ENCODE measurements around the gene NCK2.

The NCK2 gene

DNA sequence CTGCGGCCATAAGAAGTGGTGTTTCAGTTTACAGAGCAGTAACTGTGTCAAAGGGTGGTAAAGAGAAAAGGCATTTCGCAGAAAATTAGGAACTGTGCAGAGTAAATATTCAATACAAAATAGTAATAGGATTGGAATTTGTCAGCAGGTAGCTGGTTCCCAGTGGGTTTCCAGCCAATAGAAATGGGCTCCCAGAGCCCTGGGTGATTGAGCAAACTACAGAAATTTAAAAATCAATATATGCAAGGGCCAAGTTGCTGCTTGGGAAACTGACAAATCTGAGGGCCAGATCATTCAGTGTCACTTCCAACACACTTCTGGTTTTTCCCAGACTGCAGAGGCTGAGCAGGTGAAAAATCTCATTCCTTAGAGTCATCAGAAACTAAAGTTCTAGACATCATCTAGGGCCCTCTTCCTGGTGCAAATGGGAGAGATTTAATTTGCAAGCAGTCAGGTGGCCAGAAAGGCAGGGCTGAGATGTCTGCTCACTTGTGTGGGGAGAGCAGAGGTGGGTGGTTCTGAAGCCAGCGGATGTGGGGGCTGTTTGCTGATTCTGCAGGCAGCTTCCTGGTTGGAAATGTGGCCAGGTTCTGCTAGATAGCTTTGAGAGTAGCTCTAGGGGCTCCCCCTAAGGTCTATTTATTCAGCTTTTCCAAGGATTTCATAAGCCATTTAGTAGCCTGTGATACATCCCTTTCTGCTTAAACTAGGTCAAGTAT lies 182.4 kb downstream of the NCK2 start:
- DNase-seq (ENCODE audit: low spot score): no peak

DNA sequence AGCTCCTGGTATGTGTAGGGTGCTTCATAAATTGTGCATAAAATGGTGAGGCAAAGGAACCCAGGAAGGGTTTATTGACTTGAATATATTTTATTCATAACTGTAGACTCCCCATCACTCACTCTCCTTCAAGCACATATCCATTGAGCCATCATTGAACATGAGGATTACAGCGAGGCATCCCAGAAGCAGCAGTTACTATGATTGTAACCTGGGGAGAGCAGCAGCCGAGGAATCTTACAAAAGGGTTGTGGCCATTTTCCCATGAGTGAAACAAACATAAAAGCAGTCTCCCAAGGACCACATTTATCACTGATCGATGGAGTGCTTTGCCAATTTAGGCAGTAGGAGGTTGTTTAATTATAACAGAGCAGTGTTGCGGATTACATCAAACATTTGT lies 183.4 kb downstream of the NCK2 start:
- DNase-seq (ENCODE audit: low spot score): no peak

DNA sequence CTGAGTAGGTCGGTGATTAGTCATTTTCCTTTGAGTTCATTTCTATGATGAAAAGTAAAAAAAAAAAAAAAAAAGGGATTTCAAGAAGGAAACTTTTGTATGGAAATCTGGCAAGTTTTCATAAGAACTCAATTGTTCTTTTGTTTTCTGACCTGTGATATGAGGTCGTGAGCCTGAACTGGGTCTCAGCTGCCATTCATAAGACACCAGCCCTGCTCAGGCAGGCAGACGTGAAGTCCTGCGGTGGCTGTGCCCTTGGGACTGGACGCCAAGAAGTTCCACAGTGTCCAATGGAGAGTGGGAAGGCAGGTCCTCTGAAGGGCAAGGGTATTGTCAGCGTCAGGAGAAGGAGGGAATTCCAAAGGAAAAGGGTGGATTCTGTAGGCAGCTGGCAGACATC lies 183.9 kb downstream of the NCK2 start:
- DNase-seq (ENCODE audit: low spot score): no peak

DNA sequence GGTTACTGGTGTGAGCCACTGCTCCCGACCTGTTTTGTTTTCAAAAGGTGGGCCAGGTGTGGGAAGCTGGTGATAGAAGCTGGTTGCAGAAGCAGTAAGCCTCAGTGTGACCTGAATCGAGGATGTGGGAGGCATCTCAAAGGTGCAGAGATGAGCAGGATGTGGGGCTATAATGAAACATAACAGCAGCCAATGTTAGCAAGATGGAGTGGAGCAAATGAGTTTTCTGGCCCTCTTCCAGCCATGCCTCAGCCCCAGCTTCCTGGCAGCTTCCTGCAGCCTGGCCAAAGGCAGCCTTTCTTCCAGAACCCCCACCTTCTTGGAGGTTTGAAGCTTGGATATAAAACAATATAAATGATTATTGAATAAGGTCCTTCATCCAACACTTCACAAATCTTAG lies 184.8 kb downstream of the NCK2 start:
- DNase-seq (ENCODE audit: low spot score): no peak

DNA sequence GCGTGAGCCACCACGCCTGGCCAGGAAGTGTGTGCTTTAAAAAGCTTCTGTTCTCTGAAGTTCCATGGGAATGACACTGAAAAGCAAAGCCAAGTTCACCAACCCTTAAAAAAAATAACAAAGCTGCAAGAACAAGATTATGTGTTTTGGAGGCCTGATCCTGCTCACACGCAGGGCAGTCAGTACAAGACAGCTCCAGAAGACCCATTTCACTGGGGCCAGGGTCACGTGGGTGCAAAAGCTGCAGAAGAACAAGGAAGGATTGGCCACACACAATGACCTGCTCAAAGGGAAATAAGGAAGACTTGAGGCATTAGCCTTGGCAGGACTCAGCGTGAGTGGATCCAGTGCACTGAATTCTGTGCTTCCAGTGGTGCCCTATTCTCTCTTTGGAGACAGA lies 187.9 kb downstream of the NCK2 start:
- DNase-seq (ENCODE audit: low spot score): no peak

DNA sequence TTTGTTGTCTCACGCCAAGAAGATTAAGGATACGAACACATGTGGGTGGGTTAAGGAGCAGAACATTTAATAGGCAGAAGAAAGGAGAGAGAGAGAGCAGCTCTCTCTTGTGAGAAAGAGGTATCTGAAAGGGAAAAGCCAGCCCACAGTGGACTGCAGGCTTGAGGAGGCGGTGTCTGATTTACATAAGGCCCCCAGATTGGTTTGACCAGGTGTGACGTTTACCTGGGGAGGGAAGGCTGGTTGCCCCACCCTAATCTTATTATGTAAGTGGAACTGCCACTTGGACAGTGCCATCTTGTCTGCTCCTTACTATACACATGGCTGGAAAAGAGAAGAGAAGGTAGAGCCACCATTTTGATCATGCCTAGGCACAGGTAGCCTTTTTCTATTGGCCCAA lies 189.2 kb downstream of the NCK2 start:
- DNase-seq (ENCODE audit: low spot score): no peak

DNA sequence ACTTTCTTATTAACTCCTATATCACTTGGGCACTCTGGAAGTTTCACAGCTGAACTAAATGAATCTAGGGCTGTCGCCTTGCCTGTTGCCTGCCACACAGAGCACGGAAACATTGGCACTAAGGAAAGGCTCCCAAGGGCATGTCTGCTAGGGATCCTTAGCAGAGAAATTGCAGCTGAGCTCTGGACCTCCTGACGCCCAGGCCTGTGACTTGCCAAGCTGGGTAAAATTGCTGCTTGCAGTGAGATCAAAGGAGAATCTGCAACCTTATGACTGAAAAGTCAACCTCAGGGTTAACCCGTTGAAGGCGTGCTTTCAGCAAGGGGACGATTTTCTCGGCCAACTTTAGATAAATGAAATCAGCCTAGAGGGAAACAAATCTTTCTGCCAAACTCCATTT lies 189.8 kb downstream of the NCK2 start:
- no peak for DNase-seq (ENCODE audit: low spot score)

DNA sequence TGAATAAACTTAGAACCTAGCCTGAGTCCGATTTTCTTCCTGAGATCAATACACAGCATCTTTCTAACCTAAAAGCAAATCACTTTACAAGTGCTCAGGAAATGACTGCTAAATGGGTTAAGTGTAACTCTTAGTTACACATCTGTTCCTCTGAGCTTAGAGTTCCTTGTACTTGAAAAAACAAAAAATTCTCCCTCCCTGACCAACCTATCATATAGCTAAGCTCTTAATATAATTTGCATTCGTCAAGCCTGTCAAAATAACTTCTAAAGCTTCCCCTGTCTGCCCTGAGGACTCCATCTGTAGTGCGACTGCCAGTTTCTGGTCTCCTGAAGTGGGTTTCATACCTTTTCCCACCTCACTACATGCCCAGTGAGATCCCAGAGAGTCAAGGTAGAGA lies 190.4 kb downstream of the NCK2 start:
- DNase-seq (ENCODE audit: low spot score): no peak

DNA sequence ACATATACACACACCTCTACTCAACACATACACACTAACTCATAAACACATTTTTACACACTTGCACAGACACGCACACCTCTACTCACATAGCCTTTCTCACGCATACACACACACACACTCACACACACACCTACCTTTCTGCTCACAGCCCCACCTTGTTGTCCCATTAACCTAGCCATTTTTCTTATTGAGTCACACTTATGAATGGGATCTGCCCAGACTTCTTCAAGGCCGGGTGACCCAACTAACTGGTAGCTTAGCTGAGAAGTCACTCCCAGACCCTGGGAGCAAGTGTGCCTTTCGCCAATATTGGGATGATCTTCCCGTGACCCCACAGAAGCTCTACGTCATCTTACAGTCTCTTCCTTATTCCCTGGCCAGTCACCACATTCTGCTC lies 192.2 kb downstream of the NCK2 start:
- DNase-seq (ENCODE audit: low spot score): no peak

DNA sequence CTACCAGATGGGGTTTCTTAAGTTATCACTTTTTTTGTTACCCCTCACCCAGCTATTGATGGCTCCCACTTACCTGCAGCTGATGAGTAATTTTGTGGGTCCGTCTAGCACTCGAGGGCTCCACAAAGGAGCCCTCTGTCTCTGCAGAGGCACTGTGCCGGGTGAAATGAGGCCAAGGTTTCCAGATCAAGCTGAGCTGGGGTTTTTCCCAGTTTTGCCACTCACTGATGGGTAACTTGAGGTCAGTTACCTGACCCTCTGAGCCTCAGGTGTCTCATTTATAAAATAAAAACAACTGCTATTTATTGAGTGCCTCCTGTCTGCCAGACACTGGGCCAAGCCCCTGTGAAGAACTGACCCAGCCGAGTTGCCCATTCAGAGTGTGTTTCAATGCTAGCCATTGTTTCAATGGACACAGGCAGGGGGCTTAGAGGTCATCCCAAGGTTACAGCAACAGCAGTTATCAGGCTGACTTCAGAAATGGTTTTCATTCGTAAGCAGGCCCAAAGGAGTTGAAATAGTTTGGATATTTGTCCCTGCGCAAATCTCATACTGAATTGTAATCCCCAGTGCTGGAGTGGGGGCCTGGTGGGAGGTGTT lies 192.9 kb downstream of the NCK2 start:
- DNase-seq (ENCODE audit: low spot score): no peak

Measured in D341Med (cell line).